Endometrial microvascular endothelial cells (primary cell): ENCODE data around the gene FCMR. TPM values are rescaled to one million over a fixed set of nuclear protein-coding genes. Genes with fewer than 3 reads are reported as not detected.

ENCODE experiments used
- in situ Hi-C: cut with HindIII; loops from 2 replicates; pipeline ENCODE4 v1.10.0; 2017; ENCODE audit warnings: low sequenced_read_pairs, low pct_unique_long_range_greater_than_20kb; ENCODE audit errors: inconsistent ontology term
- total RNA-seq: library from RNA; depleted of rRNA; stranded (reverse); fragments of >200 nt; gene quantifications from one replicate; pipeline ENCODE4 v1.2.3, GENCODE V29; 2015; ENCODE audit errors: inconsistent ontology term

FCMR gene
- total RNA-seq, 1 donor from 2014 or later, result not detected

DNA sequence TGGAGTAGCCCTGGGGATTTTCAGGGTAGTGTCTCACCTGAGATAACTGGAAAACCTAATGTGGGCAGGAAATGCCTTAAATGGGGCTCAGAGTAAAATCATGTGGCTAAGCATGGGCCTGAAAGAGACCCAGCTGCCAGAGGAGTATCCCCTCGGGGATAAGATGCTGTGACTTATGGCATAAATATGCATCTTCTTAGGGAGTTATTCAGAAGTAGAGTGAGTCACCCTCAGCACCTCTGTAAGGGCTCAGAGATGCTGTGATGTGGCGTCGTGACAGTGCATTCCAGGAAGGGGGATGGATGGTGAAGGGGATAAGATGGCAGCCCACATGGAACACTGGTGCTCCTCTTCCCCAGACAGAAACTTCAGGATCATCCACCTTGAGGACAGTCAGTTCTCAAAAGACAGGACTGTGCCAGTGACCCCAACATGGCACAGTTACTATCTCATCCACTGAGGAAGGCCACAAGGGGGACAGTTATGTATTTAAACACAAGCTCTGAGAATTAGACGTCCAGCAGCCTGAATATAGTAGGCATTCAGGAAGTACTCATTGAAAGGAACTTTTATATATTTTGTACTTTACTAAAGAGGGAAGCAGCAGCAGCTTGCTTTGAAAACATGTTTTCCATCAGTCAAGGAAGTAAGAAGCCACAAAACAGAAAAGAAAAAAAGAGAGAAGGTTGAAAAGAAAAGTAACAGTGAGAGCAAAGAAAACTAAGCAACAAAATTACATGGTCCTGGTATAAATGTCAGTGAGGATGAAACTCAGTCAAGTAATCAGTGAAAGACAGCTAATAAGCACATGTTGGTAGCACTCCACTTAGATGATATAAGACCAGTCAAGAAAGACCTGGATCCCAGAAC is 16.2 kb downstream of the FCMR start:
- in situ Hi-C loops, result no loop called here

DNA sequence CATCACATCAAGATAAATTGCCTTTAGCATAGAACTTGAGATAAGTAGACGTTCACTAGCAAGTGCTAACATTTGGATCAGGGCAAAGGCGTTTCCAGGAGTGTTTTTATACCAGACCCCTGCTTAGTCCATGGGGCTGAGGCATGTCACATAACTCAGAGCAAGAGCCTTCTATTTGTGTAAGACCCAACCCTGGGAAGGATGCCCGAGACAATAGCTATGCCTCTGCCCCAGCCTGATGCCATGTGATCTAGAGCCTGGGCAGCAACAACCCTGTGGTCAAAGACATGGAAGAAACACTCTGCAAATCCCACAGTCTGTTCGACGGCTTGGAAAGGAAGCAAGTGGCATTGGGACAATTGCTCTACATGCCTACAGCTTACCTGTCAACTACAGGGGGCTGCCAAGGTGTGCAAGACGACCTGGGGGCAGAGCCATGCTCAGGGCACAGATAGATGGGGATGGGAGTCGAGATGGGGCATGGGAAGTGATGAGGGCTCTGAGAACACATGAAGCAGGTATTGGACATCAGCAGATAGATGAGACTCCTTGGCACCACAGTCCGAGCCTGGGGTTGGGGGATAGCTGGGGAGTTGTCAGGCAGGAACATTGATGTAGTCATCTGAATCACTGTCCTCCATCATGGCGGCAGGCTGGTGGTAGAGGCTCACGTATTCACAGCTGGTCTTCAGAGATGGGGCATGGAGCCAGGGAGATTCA is 17.2 kb downstream of the FCMR start:
- in situ Hi-C loops, result no loop called here

DNA sequence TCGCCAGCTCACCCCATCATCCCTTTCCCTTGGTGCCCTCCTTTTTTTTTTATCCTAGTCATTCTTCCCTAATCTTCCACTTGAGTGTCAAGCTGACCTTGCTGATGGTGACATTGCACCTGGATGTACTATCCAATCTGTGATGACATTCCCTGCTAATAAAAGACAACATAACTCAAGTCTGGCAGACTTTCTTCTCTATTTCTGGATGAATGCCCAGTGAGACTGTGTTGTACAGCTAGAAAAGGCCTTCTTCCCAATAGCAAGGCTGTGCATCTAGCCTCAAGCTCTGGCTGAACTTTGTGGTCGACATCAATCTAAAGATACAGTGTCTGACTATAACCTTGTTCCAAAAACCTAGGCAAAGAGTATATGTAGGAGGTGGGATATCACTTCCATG is 18.1 kb downstream of the FCMR start:
- in situ Hi-C loops, result no loop called here

DNA sequence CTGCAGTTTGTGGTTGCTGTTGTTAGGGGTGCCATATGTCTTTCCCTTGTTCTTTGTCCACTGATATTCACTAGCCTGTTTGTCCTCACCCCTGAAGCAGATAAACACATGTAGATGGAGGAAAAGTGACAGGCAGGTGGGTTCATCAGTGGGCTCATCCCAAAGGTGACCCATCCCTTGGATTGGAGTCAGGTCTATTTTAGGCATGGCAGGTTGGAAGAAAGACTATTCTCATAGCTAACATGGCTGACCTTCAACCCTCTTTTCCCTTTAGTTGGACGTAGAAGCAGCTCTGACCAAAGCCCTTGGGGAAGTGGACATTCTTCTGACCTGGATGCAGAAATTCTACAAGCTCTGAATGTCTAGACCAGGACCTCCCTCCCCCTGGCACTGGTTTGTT is 19.0 kb downstream of the FCMR start:
- in situ Hi-C loops, result no loop called here

DNA sequence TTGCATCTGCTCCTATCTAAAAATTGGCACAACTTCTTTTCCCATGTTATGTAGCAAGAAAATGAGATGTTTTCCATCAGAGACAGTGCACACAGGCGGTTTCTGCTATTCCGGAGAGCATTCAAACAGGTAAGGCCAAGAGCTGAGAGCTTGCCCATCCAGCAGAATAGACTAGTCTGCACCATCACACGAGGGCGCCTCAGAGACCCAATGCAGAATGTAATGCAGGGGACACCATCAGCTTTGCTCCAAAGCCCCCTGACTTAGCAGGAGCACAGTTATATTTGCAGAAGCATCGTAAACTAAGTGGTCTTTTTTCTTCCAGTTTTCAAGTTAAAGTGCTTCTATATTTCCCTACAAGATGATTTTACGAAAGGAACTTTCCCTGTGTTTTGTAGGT is 19.8 kb downstream of the FCMR start:
- in situ Hi-C loops, result no loop called here

DNA sequence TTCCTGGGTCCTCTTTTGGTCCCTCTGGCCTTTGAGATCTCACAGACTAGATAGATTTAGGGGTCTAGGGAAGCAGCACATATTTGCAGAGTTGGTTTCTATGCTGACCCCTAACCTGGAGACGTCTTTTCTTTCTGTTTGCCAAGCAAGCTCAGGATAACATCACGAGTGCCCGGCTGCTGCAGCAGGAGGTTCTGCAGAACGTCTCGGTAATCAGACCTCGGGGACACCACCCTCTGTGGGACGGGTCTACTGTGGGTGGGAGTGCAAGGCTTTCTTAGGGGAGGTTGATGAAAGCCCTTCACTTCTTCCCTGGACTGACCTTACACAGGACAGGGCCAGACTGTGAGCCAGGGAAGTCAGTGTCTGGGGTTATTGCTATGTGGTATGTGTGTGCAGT is 21.6 kb downstream of the FCMR start:
- in situ Hi-C loops, result no loop called here

DNA sequence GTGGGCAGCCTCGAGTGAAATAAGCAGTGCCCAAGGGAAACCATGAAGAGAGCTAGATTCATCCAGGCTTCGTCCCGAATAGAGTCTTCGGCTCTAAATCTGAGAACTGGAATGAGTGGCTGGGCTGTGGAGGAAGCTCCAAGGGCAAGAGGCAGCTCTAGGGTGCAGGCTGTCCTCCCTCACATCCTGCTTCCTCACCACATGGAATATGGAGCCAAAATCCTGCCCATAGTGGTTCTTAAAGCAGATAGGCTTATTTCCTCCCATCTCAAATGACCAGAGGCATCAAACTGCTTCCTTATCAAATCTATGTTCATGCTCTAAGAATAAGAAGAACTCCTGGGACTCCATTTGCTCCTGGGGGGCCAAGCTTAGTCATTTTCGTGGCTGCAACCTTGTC is 22.0 kb downstream of the FCMR start:
- in situ Hi-C loops, result no loop called here

DNA sequence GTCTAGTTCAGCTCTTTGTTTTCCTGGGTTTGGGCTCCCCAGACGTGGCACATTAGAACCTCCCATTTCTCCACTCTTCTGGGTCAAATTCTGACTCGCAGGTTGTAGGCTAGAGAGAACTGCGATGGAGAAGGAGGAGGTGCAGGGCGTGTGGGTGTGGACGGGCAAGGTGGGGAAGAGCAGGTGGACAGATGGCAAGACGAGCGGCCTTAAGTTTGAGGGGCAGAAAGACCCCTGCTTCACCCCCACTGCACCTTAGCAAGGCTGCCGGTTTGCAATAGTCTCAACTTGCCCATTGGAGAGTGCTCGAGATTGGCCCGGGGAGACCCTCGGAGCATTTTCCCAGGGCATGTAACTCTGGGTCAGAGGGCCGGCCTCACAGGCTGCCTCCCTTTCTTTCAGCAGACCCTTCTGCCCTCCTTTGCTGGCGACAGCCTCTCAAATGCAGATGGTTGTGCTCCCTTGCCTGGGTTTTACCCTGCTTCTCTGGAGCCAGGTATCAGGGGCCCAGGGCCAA is 22.8 kb downstream of the FCMR start:
- in situ Hi-C loops, result no loop called here

DNA sequence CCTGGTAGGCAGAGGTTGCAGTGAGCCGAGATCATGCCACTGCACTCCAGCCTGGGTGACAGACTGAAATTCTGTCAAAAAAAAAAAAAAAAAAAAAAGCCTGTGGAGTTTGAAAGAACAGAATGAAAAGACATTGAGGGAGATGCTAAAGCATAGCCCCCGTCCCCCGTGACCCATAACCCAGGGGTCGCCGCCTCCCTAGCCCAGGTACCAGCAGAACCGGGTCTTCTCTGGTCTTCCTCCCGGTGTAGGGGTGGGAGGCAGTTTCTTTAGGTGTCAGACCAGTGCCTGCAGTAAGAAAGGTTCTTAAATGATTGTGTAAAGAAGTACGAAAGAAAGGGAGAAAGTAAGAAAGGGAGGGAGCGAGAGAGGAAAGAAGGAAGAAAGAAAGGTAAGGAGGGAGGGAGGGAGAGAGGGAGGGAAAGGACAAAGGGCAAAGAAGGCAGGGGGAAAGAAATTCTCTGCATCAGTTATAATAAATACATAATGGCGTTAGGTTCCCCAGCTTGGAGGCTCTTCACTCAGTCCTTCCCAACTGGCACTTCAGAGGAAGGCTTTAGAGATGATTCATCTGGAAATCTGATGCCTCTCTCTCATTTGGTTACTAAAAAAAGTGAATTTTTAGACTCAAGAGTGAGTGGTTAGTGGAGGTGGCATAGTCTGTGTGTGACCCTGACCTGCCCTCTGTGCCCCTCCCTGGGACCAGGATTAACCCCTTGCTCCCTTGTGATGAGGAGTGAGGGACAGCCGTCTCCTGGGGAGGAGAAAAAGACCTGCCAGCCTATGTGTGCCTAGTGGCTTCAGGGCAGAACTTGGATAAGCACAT is 23.4 kb downstream of the FCMR start:
- in situ Hi-C loops, result no loop called here

DNA sequence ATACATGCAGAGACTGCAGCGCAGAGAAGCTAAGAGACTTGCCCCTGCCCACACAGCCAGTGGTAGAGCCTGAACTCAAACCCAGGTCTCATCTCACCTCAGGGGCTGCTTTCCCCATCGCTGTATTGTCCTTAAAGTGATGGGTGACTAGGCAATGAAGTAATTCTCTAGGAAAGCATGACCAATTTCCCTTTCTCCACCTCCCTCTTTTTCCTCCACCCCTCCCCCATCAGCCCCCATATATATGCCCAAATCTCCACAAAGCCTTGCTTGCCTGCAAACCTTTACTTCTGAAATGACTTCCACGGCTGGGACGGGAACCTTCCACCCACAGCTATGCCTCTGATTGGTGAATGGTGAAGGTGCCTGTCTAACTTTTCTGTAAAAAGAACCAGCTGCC is 24.6 kb downstream of the FCMR start, which contains the start of gene IL24:
Gene IL24 (plus strand): TSS at position 269 of the 400 bp plus-strand sequence. CDS start 390 bp downstream, outside the sequence.
- in situ Hi-C loops, result no loop called here

DNA sequence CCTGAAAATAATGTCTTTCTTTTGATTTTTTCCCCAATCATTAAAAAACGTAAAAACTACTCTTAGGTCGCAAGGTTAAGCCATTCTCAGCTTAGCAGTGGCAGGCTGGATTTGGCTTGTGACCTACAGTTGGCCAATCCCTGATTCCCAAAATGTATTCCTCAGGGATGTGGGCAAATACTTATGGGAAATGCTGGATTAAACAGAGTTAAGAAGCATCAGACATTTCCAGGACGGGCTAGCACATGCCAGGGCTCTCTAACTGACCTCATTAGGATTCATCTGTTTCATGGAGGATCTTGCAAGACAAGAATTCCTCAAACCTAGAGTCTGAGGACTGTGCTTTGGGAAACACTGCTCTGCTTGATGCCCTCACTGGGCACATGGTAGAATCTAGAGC is 25.5 kb downstream of the FCMR start:
- in situ Hi-C loops, result no loop called here

DNA sequence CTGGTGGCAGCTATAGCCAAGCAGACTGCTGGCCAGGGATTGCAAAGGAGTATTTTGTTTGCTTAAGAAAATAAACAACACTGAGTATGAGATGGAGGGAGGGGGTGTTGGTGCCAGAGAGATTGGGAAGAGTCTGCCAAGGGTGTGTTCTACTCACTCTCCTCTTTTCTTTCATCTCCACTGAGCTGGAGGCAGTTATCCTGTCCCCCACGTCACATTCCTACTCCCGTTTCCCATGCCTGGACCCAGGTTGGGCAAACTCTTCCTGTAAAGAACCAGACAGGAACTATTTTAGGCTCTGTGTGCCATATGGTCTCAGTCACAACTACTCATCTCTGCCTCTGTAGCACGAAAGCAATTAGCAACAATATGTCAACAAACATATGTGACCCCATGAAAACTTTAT is 25.9 kb downstream of the FCMR start:
- in situ Hi-C loops, result no loop called here

DNA sequence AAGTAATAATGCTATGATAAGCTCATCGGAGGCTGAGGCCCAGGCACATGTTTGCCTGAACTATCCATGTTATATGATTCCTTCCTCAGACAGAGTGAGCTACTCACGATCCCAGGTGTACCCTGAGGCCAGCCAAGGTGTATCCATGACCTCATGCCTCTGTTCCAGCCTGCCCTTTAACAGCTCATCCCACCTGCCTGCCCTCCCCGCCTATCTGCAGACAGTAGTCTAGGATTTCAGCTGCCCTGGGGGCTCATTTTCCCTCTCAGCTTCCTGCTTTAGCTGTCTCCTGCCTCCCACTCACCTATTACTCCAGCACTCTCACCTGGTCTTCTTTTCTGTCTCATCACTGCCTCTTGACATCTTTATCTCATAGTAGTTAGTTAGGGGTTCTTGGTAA is 26.4 kb downstream of the FCMR start:
- in situ Hi-C loops, result no loop called here

DNA sequence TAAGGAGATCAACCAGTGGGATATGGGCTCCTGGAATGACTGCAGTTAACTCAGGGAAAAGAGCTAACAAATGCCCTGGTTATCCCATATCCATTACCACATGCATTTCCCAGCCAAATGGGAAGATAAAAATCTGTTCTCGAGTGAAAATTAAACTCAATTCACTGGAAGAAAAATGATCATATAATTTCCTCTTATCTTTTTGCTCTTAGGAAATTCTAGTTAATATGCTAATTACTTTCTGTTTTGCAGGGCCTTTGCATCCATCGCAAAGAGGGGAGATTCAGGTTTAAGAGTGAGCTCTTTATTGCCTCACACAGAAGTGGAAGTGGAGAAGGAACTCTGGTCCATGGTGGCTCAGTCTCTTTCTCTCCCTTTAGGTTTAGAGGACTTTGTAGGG is 28.4 kb downstream of the FCMR start:
- in situ Hi-C loops, result no loop called here

DNA sequence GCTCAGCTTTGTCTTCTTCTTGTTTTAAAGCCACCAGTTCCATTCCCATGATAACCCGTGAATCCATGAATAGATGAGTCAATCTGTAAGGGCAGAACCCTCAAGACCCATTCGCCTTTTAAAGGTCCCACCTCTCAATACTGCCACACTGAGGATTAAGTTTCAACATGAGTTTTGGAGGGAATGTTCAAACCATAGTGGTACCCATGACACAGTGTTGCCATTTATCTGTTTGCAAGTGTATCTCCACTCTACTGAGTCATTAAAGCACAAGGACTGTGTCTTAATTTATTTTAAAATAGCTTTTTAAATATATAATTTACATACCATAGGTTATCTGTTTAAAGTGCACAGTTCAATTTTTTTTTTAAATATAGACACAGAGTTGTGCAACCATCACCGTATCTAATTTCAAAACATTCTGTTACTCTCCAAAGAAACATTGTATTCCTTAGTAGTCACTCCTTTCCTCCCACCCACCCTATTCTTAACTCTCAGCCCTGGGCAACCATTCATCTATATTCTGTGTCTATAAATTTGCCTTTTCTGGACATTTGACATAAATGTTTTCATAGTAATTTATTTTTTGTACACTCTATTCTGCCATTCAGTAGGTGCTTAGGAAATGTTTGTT is 29.3 kb downstream of the FCMR start:
- in situ Hi-C loops, result no loop called here

DNA sequence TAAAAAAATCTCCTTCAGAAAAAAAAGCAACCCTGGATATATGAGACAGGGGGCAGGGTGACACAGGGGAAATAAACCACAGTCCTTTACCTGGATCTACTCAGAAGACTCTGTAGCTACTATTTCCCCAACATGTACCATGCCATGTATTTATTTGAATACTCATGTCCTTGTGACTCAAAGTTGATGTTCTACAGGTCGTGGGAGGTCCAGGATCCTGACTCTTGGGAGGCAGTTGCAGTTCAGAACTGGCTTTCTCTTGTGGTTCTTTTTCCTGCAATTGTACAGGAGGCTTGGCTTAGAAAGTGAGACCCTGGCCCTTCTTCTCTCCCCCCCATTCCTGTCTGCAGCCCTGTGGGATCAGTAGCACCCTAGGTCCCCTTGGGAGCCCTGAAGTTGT is 30.3 kb downstream of the FCMR start:
- in situ Hi-C loops, result no loop called here

DNA sequence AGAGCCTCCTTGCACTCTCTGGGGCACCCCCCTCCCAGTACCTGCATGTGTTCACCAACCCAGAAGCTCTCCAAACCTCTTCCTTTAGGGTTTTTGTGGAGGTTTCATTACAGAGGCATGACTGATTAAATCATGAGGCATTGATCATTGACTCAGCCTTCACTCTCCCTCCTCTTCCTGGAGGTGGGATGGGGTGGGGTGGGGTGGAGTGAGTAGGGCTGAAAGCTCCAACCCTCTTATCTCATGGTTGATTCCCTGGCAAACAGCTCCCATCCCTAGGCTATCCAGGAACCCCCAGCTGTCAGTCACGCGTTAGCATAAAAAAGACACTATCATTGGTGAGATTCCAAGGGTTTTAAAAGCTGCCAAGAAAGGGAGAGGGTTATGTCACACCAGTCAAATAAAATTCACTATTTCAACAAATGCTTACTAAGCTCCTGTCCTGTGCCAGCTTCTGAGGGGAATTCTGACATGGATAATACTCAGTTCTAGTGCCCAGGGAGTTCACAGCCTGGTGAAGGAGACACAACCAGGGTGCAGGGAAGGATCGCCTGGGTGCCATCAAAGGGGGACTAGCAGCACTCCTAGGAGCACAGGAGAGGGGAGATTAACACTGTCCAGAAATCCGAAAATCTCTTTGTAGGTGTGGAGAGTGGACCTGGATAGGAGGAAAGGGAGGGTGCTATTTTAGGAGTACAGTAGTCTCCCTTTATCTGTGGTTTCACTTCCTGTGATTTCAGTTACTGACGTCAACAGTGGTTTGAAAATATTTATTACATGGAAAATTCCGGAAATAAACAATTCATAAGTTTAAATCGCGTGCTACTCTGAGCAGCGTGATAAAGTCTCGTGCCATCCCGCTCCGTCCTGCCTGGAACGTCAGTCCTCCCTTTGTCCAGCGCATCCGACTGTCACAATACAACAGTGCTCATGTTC is 31.3 kb downstream of the FCMR start:
- in situ Hi-C loops, result no loop called here

DNA sequence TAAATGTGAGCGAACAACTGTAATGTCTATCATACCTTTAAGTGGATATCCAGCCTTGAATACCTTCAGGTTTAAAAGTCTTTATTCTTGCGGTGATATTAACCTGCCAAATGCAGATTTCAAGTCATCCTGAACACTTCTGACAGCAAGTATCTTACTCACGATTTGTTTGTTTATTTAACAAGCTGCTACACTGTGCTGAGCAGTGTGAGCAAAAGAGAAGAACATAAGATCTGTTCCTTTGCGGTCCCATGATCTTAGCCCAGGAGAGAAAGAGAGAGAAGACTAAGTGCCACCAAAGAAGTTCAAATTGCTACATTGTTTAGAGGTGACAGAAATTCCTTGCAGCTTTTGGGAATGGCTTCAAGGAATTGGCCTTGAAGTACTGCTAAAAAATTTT is 34.0 kb downstream of the FCMR start:
- in situ Hi-C loops, result no loop called here
